GM19324 (cell line): Measurements from ENCODE around the gene GNG2.

Experiments used
- ATAC-seq: cut with Tn5 transposase; IDR thresholded peaks from one replicate; pipeline ENCODE4 v1.9.1; 2021; ENCODE audit warnings: mild to moderate bottlenecking, moderate library complexity; ENCODE audit not compliant: unreplicated experiment, low FRiP score

The GNG2 gene

GRCh38 chr14:51884086-51884927, 23.9 kb downstream of the GNG2 start:
- peak; percentile 41 for ATAC-seq

DNA sequence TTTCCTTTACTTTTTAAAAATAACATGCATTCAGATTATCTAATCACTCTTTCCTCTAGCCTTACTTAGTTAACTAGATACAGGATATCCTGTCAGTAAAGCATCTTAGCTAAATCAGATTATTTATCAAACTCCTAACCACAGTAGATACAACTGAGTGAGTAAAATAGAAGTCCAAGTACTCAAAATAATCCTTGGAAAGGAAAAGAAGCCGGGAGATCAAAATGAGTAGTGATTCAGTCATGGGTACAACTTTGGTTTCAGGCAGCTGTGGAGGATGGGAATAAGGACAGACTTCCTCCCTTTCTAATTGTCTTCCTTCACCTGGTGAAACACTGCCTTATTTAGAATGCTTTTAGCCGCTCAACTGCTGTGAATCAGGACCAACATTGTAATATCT, 29.4 kb downstream of the GNG2 start:
- no peak for ATAC-seq

DNA sequence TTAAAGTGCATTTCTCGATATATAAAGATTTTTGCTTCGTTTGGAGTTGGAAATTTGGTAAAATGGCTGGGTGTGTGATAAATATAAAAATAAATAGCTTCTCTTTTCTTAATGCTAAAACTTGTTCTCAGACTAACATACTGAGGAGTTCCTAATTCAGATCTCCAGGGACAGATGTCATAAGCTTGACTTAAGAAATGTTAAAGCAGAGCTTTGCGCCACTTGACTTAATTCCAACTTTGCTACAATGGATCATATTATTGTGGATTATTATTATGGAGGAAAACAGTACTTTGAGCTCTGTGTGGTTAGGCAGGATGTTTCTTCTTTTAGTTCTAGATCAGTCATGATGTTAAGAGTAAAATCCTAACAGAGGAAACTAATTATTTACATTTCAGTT, 33.8 kb downstream of the GNG2 start:
- no peak for ATAC-seq

DNA sequence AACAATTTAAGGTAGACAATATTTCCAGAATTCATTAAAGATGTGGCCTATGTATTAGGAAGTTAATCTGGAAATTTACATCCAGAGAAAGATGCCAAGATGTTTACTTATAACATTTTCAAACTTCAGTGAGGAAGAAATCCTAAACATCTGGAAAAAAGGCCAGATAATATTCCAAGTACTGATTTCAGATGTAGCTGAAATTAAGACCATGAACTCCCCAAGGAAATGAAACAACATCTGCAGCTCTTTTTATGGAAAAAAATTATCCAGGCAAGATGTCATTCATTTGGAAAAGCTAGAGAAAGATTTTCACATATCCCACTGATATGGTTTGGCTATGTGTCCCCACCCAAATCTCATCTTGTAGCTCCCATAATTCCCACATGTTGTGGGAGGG, 35.0 kb downstream of the GNG2 start:
- no peak for ATAC-seq

DNA sequence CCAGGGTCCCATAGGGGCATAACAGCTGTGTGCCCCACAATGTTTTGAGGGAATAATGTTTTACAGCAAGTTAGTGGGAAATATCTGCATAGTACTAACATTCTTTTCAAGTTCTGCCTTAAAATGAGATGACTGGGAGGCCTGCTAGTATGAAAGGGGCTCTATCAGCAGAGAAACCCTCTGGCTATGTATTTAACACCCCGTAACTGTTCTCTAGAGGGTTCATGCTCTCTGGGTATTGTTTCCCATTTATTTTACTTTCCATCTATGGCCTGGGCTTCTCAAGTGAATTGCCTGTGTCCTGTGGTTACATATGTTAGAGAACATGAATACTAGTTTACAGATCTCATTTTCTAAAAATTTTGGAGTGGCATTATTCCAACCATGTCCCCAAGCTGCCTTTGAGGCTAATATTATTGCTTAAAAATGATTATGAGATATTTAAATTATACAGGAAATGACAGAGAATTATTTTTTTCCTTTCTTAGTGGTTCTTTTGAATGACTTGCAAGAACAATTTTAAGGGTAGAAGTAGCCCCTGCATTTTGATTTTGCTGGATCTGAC, 37.5 kb downstream of the GNG2 start:
- ATAC-seq = no peak

DNA sequence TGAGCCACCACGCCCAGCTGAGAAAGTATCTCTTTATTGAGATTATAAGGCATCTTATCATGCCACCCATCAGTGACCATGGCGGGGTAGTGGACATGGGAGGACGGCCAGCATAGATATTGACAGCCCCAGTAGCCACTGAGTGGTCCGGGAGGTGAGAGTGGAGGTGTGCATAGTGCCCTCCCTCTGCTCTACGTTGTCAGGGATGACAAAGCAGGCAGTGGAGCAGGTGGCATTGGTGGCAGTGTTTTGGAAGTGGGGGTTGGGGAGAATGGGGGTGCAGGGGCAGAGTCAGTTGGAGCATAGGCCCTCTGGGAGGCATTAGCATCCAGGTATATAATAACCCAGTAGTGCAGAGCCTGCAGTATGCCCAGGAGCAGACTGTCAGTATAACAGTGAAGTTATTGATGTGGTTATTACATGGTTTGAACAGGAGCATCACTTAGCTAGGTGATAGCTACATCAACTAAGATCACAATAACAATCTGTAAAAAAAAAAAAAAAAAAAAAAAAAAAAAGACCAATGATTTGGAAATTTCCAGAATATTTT, 41.1 kb downstream of the GNG2 start:
- no peak for ATAC-seq

GRCh38 chr14:51905656-51906121, 45.3 kb downstream of the GNG2 start:
- ATAC-seq = peak; percentile 77

GRCh38 chr14:51908086-51908485, 47.7 kb downstream of the GNG2 start:
- no peak for ATAC-seq

DNA sequence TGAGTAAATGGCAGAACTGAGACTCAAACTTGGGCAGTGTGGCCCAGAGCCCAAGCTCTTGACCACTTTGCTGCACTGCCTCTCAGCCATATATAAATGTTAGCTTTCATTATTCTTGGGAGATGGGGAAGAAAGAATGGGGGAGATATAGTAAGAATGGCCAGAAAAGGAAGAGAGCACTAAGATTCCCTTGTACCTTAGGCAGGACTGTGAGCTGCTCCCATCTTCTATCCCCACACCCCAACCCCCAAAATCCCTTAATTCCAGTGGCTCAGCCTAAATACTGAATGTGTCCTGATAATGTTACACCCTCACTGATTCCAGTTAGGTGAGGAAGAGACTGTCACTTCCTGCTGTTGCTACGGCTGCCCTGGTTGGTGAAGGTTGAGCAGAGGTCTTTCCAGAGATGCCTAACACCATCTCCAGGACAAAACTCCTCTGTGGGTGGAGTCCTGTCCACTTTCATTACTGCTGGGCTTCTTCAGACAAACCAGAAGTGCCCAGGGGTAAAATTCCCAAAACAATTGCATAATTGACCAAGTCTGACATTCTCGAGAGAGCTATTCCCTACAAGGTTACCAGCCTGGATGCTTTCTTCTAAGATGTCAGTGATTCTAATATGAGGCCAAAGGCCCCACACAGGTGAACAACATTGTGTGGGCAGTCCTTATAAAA, 51.8 kb downstream of the GNG2 start:
- no peak for ATAC-seq

DNA sequence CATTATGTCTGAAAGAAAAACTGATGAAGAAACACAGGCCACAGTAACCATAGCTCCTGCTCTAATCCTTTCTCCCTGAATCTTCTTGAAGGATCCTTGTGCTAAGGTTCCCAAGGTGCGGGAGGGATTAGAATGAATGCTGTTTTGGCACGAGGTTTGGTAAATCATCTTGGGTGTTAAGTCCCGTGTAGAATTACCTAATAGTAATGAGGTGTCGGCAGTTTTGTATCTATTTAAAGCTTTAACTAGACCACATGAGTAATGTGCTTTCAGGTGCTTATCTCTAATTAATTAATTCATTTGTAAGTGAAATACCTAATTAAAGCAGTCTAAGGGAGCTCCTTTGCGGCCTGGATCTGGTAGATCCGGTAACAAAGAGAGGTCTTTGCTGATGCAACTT, 53.9 kb downstream of the GNG2 start:
- ATAC-seq = no peak

DNA sequence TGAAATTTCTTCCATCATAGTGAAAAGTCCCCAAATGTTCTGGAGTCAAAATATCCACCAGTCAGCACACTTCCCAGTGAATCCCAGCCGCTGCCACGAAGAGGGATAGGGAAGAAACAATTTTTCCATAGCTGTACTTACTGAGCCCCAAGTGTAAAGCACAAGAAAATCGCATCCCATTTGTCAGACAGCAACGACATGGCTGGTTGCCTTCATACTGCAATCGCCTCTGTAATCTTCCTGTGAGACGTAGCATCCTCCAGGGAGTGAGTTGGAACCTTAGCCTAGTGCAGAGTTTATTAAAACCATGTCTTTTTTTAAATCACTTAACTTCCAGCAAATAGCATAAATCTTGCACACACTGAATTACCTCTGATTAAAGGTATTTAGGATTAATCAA, 56.8 kb downstream of the GNG2 start:
- ATAC-seq = no peak

GRCh38 chr14:51921026-51921425, 60.6 kb downstream of the GNG2 start:
- no peak for ATAC-seq

GRCh38 chr14:51922624-51923023, 62.2 kb downstream of the GNG2 start:
- no peak for ATAC-seq

DNA sequence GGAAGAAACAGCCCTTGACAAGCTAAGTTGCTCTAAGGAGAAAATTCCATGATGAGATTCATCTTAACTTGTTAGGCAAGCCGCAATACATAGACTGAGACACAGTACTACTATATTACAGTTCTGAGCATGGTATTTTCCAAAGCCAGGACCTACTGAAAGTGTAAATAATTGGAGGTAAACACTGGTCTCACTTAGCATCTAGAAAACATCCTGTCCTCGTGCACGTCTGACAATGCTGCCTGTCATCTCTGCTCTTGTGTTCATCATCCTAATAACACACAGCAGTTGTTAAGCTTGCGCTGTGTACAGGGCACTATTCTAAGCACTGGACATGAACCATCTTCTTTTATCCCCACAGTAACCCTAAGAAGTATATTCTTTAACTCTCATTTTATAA, 64.2 kb downstream of the GNG2 start:
- ATAC-seq = no peak

DNA sequence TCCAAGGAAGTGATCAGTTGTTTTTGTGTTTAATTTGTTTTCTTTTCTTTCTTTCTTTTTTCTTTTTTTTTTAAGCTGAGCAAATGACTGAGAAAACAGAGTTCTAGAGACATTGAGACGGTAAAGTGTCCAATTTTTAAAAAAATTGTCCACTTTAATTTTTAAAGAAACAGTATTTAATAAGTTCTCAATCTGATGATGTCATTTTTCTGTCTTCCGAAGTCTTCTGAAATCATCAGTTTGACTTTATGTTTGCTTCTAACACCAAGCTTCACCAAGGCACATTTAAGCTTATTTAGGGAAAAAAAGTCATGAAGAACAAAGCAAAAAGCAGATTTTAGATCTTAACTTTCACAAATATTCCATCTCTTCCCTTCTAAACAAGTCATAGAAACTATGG, 65.6 kb downstream of the GNG2 start:
- ATAC-seq = no peak

GRCh38 chr14:51926449-51926848, 66.0 kb downstream of the GNG2 start:
- ATAC-seq = no peak

DNA sequence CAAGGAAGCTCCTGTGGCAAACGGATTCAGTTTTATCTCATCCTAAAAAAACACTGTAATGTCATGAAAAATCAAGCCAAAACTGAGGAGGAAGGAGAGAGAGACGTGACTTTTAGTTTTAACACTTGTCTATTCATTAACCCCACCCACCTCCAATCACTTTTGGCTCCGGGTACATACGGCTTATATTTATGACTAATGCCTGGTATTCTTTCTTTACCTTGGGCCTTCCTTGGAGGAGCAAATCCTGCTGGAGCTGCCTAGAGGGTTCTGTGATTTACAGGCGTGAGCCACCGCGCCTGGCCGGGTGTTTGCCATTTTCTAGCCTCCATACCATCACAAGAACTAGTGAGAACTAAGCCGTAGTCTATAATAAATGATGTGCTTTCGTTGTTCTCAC, 68.2 kb downstream of the GNG2 start:
- ATAC-seq = no peak

DNA sequence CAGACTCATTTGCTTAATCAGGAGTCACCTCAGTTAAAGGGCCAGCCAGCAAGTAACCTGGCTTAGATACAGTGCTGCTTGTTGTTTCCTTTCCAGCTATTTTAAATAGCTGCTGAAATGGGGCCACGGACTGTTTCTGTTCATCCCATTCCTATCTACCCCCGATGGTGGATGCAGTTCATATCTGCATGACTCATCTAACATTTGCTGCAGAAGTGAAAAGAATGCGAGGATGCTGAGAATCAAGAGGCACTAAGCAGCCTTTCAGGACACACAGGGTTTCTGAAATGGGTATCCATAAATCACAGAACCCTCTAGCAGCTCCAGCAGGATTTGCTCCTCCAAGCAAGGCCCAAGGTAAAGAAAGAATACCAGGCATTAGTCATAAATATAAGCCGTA, 68.8 kb downstream of the GNG2 start:
- no peak for ATAC-seq

DNA sequence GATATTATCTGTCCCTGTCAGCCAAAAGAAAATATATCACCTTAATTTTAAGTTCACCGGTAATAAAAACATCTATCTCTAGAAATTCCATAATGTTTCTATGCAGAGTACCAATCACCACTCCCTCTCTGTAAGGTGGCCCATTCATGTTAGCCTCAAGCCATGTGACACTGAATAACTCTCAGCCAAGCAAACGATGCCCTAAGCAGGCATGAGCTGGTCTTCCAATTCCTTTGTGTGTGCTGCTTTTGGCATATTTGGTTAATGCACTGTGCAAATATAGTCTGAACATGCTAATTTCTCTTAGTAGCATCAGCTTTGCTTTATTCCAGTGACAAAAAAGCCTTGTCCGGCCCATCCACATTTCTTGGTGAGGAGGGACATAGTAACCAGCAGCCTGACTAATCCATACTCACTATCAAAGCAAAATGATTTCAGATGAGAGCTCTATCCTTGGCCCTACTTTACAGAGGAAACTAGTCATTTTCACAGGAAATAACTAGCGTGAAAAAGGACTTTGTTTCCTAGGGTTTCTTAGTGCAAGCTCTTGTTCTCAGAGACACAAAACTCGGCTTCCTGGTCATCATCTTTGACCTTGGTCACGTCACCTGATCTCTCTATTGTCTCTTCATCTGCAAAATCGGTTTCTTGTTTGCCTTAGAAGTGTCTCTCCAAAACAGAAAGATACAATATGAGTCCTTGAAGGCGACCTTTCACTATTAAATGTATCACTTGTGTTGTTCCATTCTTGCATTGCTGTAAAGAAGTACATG, 69.7 kb downstream of the GNG2 start:
- no peak for ATAC-seq

DNA sequence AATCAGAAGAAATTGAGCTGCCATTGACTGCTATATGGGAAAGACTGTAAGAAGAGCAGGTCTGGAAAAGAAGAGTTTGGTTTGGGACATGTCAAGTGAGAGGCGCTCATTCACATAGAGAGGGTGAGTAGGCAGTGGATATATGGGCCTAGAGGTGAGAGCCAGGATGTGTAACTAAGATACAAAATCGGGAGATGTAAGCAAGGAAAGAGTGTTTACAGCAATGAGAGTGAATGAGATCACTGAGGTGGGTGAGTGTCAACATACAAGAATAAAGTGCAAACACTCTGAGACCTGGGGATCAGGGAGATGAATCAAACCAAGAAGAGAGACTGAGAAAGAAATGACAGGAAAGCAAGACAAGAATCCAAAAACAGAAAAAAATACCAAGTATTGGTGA, 70.9 kb downstream of the GNG2 start:
- ATAC-seq = no peak

GRCh38 chr14:51933191-51933590, 72.8 kb downstream of the GNG2 start:
- no peak for ATAC-seq
